K562 (cell line): Measurements from ENCODE around the gene RALA. TPM values are rescaled to one million over a fixed set of nuclear protein-coding genes. Genes with fewer than 3 reads are reported as not detected.
A peak's percentile ranks its signal among the peaks of the same experiment; 100 is the strongest.

Experiments
- ARID2 ChIP-seq: fragments of 450-650 bp; IDR thresholded peaks from 2 replicates; pipeline ENCODE4 v1.6.1; 2017; ENCODE audit warnings: antibody characterized with exemption, mild to moderate bottlenecking
- CBX8 ChIP-seq: fragments of 200-600 bp; sonication (generic); IDR thresholded peaks from 2 replicates; pipeline ENCODE4 v1.6.1; 2012; ENCODE audit warnings: borderline replicate concordance, mixed run types, low read depth, mild to moderate bottlenecking, moderate library complexity, mixed read lengths, low read length, control low read depth, inconsistent platforms; ENCODE audit not compliant: poor library complexity, severe bottlenecking; ENCODE audit errors: extremely low read depth
- EGR1 ChIP-seq: fragments of 450-650 bp; conservative IDR thresholded peaks from 2 replicates; pipeline ENCODE4 v1.6.1; 2017; ENCODE audit warnings: mild to moderate bottlenecking
- HCFC1 ChIP-seq: IDR thresholded peaks from 2 replicates; pipeline ENCODE4 v1.6.1; 2012; ENCODE audit warnings: low read depth, low read length, improper control_type of control experiment
- HSF4 ChIP-seq: fragments of 250-450 bp; sonication (Bioruptor Pico); IDR thresholded peaks from 2 replicates; pipeline ENCODE4 v2.1.2; 2022; ENCODE audit warnings: mild to moderate bottlenecking, moderate library complexity, borderline replicate concordance
- IFI16 ChIP-seq: fragments of 250-450 bp; sonication (Bioruptor Pico); IDR thresholded peaks from 2 replicates; pipeline ENCODE4 v2.1.2; 2022; ENCODE audit warnings: mild to moderate bottlenecking, inconsistent platforms
- KLF13 ChIP-seq: fragments of 450-650 bp; IDR thresholded peaks from 2 replicates; pipeline ENCODE4 v1.6.1; 2016; ENCODE audit warnings: missing genetic modification characterization, low read depth, mild to moderate bottlenecking, missing compliant biosample characterization, moderate library complexity, borderline replicate concordance
- MBD2 ChIP-seq: sonication (generic); IDR thresholded peaks from 2 replicates; pipeline ENCODE4 v1.6.1; 2016; ENCODE audit warnings: low read depth, borderline replicate concordance
- MIER1 ChIP-seq: fragments of 450-650 bp; IDR thresholded peaks from 2 replicates; pipeline ENCODE4 v1.6.1; 2016; ENCODE audit warnings: antibody characterized with exemption, mild to moderate bottlenecking, low read depth
- NR4A1 ChIP-seq, 2 experiments: fragments of 250-450 bp in 1 of 2; fragments of 450-650 bp in 1 of 2; sonication (Bioruptor Pico) in 1 of 2; IDR thresholded peaks; 2 replicates each; pipeline versions ENCODE4 v1.4.0 to v1.6.1; 2016 to 2020; ENCODE audit warnings: mild to moderate bottlenecking in 2 of 2, missing compliant biosample characterization in 1 of 2, missing genetic modification characterization in 1 of 2, moderate library complexity in 1 of 2
- PTRF ChIP-seq: fragments of 450-650 bp; IDR thresholded peaks from 2 replicates; pipeline ENCODE4 v1.6.1; 2016; ENCODE audit warnings: mild to moderate bottlenecking, missing genetic modification characterization, missing compliant biosample characterization
- RAD21 ChIP-seq, 2 experiments: fragments of 250-450 bp in 1 of 2; fragments of 450-650 bp in 1 of 2; sonication (Bioruptor Pico) in 1 of 2; formaldehyde crosslinking in 1 of 2; IDR thresholded peaks in 1 of 2; conservative IDR thresholded peaks in 1 of 2; 2 replicates each; pipeline versions ENCODE4 v1.4.0 to v1.8.0; 2020 to 2022; ENCODE audit warnings: mild to moderate bottlenecking in 2 of 2, moderate library complexity in 1 of 2
- RAD51 ChIP-seq: fragments of 450-650 bp; IDR thresholded peaks from 2 replicates; pipeline ENCODE4 v1.7.1; 2016; ENCODE audit warnings: low read depth, mild to moderate bottlenecking, borderline replicate concordance
- TAF15 ChIP-seq: fragments of 200-400 bp; formaldehyde crosslinking; IDR thresholded peaks from 2 replicates; pipeline ENCODE4 v1.6.1; 2017; ENCODE audit warnings: mild to moderate bottlenecking, low read depth, low read length, moderate library complexity
- TCF7 ChIP-seq: sonication (generic); IDR thresholded peaks from 2 replicates; pipeline ENCODE4 v1.6.1; 2016; ENCODE audit warnings: antibody characterized with exemption, borderline replicate concordance
- TCF7L2 ChIP-seq: fragments of 150-350 bp; IDR thresholded peaks from 2 replicates; pipeline ENCODE4 v1.6.1; 2016; ENCODE audit warnings: low read depth, mild to moderate bottlenecking, low read length, moderate library complexity
- ZNF77 ChIP-seq: fragments of 250-450 bp; sonication (Bioruptor Pico); IDR thresholded peaks from 2 replicates; pipeline ENCODE4 v1.5.0; 2020
- ZZZ3 ChIP-seq: fragments of 450-650 bp; IDR thresholded peaks from 2 replicates; pipeline ENCODE4 v1.6.1; 2016; ENCODE audit warnings: antibody characterized with exemption, mild to moderate bottlenecking, moderate library complexity
- polyA plus RNA-seq, 8 experiments: library from polyadenylated mRNA; depleted of rRNA in 4 of 8; stranded (reverse) in 5 of 8; unstranded in 3 of 8; fragments of >200 nt; fragmentation: Nextera tagmentation in 2 of 8; fragmentation: Illumina TruSeq in 1 of 8; extraction: Ambion mirVana in 2 of 8; extraction: Trizol in 1 of 8; gene quantifications; 2 replicates each; pipeline versions ENCODE4 v1.2.1 to v1.2.3, GENCODE V29; 2011 to 2014; ENCODE audit warnings: inconsistent platforms in 1 of 8, missing spikeins in 1 of 8
- total RNA-seq, 7 experiments: library from RNA; depleted of rRNA in 6 of 7; stranded (reverse); fragments of >200 nt in 6 of 7; fragmentation: Illumina TruSeq in 2 of 7; extraction: Trizol in 2 of 7; gene quantifications; 2 replicates each; pipeline versions ENCODE4 v1.2.1 to v1.2.3, GENCODE V29; 2011 to 2021; ENCODE audit warnings: low replicate concordance in 1 of 7
- TF ChIP-seq, protein P1 (sequence below), 3 experiments: fragments of 200-800 bp in 1 of 3; fragments of 250-450 bp in 1 of 3; fragments of 450-650 bp in 1 of 3; sonication (Bioruptor Pico) in 1 of 3; sonication (Bioruptor generic) in 1 of 3; formaldehyde crosslinking in 1 of 3; IDR thresholded peaks; 2 replicates each; pipeline versions ENCODE4 v1.6.1 to v1.8.0; 2016 to 2022; ENCODE audit warnings: mild to moderate bottlenecking in 2 of 3, missing genetic modification characterization in 2 of 3, missing compliant biosample characterization in 1 of 3, moderate library complexity in 1 of 3
- TF ChIP-seq, protein P2 (sequence below): fragments of 250-450 bp; sonication (Bioruptor Pico); IDR thresholded peaks from 2 replicates; pipeline ENCODE4 v1.9.0; 2021; ENCODE audit warnings: mild to moderate bottlenecking
- TF ChIP-seq, protein P3 (sequence below): conservative IDR thresholded peaks from 2 replicates; pipeline ENCODE4 v1.6.1; 2011; ENCODE audit warnings: low read depth, mild to moderate bottlenecking, low read length; ENCODE audit not compliant: control insufficient read depth

Gene RALA
- total and polyA plus RNA-seq, 9 of the 15 experiments (the other 6 are each of a cell fraction or from before 2014, with no cell fraction given): 7.2 to 28.0 (median 25.7) TPM

DNA sequence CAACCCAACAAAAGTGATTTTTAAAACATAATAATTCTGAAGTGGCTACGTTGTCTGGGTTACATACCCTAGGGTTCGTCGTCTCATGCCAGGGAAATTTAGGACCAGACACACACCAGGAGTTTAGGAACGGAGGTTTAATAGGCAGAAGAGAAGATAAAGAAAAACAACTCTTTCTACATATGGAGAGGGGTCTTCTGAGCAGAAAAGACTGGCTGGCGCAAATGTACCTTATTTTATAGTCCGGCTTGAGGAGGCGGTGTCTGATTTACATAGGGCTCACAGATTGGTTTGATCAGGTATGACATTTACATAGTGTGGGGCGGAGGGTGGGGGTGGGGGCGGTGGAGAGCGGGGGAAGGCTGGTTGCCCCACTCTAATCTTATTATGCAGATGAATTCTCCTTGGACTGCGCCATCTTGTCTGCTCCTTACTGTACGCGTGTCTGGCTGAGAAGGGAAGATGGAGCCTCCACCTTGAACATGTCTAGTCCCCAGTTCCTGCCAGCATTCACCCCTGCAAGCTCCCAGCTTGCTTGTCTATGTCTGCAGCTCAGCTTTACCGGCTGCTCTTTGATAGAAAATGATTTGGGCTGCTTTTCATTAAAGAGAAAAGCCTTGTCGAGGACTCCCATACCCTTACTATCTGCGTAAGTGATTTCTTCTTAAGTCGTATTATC, 98.7 kb downstream of the RALA start (continued):
- TF ChIP-seq, protein P1, sequence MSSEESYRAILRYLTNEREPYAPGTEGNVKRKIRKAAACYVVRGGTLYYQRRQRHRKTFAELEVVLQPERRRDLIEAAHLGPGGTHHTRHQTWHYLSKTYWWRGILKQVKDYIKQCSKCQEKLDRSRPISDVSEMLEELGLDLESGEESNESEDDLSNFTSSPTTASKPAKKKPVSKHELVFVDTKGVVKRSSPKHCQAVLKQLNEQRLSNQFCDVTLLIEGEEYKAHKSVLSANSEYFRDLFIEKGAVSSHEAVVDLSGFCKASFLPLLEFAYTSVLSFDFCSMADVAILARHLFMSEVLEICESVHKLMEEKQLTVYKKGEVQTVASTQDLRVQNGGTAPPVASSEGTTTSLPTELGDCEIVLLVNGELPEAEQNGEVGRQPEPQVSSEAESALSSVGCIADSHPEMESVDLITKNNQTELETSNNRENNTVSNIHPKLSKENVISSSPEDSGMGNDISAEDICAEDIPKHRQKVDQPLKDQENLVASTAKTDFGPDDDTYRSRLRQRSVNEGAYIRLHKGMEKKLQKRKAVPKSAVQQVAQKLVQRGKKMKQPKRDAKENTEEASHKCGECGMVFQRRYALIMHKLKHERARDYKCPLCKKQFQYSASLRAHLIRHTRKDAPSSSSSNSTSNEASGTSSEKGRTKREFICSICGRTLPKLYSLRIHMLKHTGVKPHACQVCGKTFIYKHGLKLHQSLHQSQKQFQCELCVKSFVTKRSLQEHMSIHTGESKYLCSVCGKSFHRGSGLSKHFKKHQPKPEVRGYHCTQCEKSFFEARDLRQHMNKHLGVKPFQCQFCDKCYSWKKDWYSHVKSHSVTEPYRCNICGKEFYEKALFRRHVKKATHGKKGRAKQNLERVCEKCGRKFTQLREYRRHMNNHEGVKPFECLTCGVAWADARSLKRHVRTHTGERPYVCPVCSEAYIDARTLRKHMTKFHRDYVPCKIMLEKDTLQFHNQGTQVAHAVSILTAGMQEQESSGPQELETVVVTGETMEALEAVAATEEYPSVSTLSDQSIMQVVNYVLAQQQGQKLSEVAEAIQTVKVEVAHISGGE (CRISPR knock-in tag; IDR thresholded peaks at IDR 0.05): no peak
- TF ChIP-seq NR4A1 (CRISPR knock-in tag; IDR thresholded peaks at IDR 0.05) (no peak), NR4A1 (tag; IDR thresholded peaks at IDR 0.05) (0 out of 2 replicates have a peak, but pooled peaks have one; percentile 66), HSF4 (no peak), PTRF (tag) (no peak), TCF7 (no peak), ZZZ3 (no peak), KLF13 (tag) (no peak), MIER1 (no peak), TCF7L2 (no peak), TAF15 (no peak), EGR1 (peak; percentile 68), CBX8 (no peak), ZNF77 (no peak), MBD2 (no peak), HCFC1 (no peak), RAD21 (CRISPR knock-in tag; conservative IDR thresholded peaks at IDR 0.05 in 1 of 2, IDR thresholded peaks at IDR 0.05 in 1 of 2) (no peak), ARID2 (no peak), RAD51 (no peak), IFI16 (CRISPR knock-in tag) (no peak)
- TF ChIP-seq, protein P2, sequence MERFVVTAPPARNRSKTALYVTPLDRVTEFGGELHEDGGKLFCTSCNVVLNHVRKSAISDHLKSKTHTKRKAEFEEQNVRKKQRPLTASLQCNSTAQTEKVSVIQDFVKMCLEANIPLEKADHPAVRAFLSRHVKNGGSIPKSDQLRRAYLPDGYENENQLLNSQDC: no peak
- TF ChIP-seq, protein P3, sequence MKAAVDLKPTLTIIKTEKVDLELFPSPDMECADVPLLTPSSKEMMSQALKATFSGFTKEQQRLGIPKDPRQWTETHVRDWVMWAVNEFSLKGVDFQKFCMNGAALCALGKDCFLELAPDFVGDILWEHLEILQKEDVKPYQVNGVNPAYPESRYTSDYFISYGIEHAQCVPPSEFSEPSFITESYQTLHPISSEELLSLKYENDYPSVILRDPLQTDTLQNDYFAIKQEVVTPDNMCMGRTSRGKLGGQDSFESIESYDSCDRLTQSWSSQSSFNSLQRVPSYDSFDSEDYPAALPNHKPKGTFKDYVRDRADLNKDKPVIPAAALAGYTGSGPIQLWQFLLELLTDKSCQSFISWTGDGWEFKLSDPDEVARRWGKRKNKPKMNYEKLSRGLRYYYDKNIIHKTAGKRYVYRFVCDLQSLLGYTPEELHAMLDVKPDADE: no peak
